GM19099 (cell line): ENCODE data around the gene MYO18B.

Source experiments
- POLR2A ChIP-seq: IDR thresholded peaks from 3 replicates; pipeline ENCODE4 v1.6.1; 2011; ENCODE audit warnings: low read depth; ENCODE audit not compliant: insufficient read length; ENCODE audit errors: extremely low read depth

The MYO18B gene

GRCh38 chr22:25874327-25874726, 132.3 kb downstream of the MYO18B start:
- TF ChIP-seq POLR2A: no peak

- no peak for TF ChIP-seq POLR2A
These were observed 133.5 kb downstream of the MYO18B start for GRCh38 chr22:25875461-25875860.

- no peak for TF ChIP-seq POLR2A
These were observed 134.9 kb downstream of the MYO18B start for GRCh38 chr22:25876871-25877270.

- no peak for TF ChIP-seq POLR2A
These were observed 136.9 kb downstream of the MYO18B start for GRCh38 chr22:25878933-25879332.

GRCh38 chr22:25880524-25880923, 138.5 kb downstream of the MYO18B start:
- no peak for TF ChIP-seq POLR2A

- TF ChIP-seq POLR2A: no peak
These were observed 139.3 kb downstream of the MYO18B start for GRCh38 chr22:25881210-25881755.

GRCh38 chr22:25882360-25882759, 140.4 kb downstream of the MYO18B start:
- TF ChIP-seq POLR2A: no peak

- no peak for TF ChIP-seq POLR2A
These were observed 141.6 kb downstream of the MYO18B start for GRCh38 chr22:25883482-25884033.

- no peak for TF ChIP-seq POLR2A
These were observed 142.1 kb downstream of the MYO18B start for GRCh38 chr22:25884121-25884520.

- TF ChIP-seq POLR2A: no peak
These were observed 146.5 kb downstream of the MYO18B start for GRCh38 chr22:25888399-25889054.

GRCh38 chr22:25890651-25891050, 148.7 kb downstream of the MYO18B start:
- no peak for TF ChIP-seq POLR2A

GRCh38 chr22:25892678-25893077, 150.7 kb downstream of the MYO18B start:
- no peak for TF ChIP-seq POLR2A

- TF ChIP-seq POLR2A: no peak
These were observed 153.7 kb downstream of the MYO18B start for GRCh38 chr22:25895678-25896077.

GRCh38 chr22:25896098-25896497, 154.1 kb downstream of the MYO18B start:
- no peak for TF ChIP-seq POLR2A

- no peak for TF ChIP-seq POLR2A
These were observed 154.6 kb downstream of the MYO18B start for GRCh38 chr22:25896592-25896991.

GRCh38 chr22:25898707-25899365, 156.8 kb downstream of the MYO18B start:
- no peak for TF ChIP-seq POLR2A
